ENCODE data around the gene CDR2L. TPM values are rescaled to one million over a fixed set of nuclear protein-coding genes. Genes with fewer than 3 reads are reported as not detected.

CDR2L gene
- total RNA-seq, 1 experiment from 2014 or later, result 39.4 TPM

- H3K4me3 Mint-ChIP-seq (ENCODE audit: low read depth, unreplicated experiment), result peak overlapping the region; percentile 72
- intact Hi-C loops (cut with micrococcal nuclease; ENCODE audit: unreplicated experiment), result no loop called here
- BruUV-seq (replicated peaks), result TSS peak; percentile 51
- H3K27me3 Mint-ChIP-seq (ENCODE audit: unreplicated experiment), result no peaks in the 10 kb centered on the region
- H3K4me1 Mint-ChIP-seq (ENCODE audit: low read depth, unreplicated experiment), result peaks cover 38% of the 10 kb centered on the region
- no peak for DNase-seq
- H3K27ac Mint-ChIP-seq (ENCODE audit: unreplicated experiment), result peak overlapping the region; percentile 76
- CTCF ChIA-PET, result interaction anchor here (0.7 to 4.2 kb wide), 6 partner anchors 9 to 776 kb away, joined by 3 to 26 read pairs (median 6); partner anchors contain the start of genes CDR2L and MRPL58
- peaks cover 47% of the 10 kb centered on the region for H3K36me3 Mint-ChIP-seq (ENCODE audit: insufficient read depth, unreplicated experiment)
- no peaks in the 10 kb centered on the region for H3K9me3 Mint-ChIP-seq (ENCODE audit: low read depth, unreplicated experiment)
- TF ChIP-seq CTCF (IDR thresholded peaks at IDR 0.05; ENCODE audit: unreplicated experiment), result no peak
These were observed 16.2 kb upstream of the CDR2L start for GRCh38 chr17:74971069-74971841.

GRCh38 chr17:74971842-74972106 is 15.7 kb upstream of the CDR2L start:
- BruUV-seq (replicated peaks), result no TSS peak
- H3K36me3 Mint-ChIP-seq (ENCODE audit: insufficient read depth, unreplicated experiment), result peaks cover 47% of the 10 kb centered on the region
- H3K4me3 Mint-ChIP-seq (ENCODE audit: low read depth, unreplicated experiment), result peak overlapping the region; percentile 72
- no peak for TF ChIP-seq CTCF (IDR thresholded peaks at IDR 0.05; ENCODE audit: unreplicated experiment)
- H3K27ac Mint-ChIP-seq (ENCODE audit: unreplicated experiment), result peak overlapping the region; percentile 76
- CTCF ChIA-PET, result interaction anchor here (0.6 to 4.2 kb wide), 7 partner anchors 10 to 775 kb away, joined by 3 to 26 read pairs (median 5); partner anchors contain the start of genes CDR2L and MRPL58
- H3K9me3 Mint-ChIP-seq (ENCODE audit: low read depth, unreplicated experiment), result no peaks in the 10 kb centered on the region
- no peaks in the 10 kb centered on the region for H3K27me3 Mint-ChIP-seq (ENCODE audit: unreplicated experiment)
- peaks cover 38% of the 10 kb centered on the region for H3K4me1 Mint-ChIP-seq (ENCODE audit: low read depth, unreplicated experiment)
- DNase-seq, result no peak
- intact Hi-C loops (cut with micrococcal nuclease; ENCODE audit: unreplicated experiment), result no loop called here

GRCh38 chr17:74972107-74972972 is 15.1 kb upstream of the CDR2L start, which contains the start of gene HID1:
Gene HID1 (minus strand): TSS chr17:74972759. CDS start chr17:74972656, 103 bp downstream.
- Mint-ChIP-seq H3K27ac (ENCODE audit: unreplicated experiment) (peak within 1 kb of the TSS; percentile 76), H3K9me3 (ENCODE audit: low read depth, unreplicated experiment) (no peaks in the 10 kb centered on the region), H3K4me1 (ENCODE audit: low read depth, unreplicated experiment) (peaks cover 38% of the 10 kb centered on the region), H3K27me3 (ENCODE audit: unreplicated experiment) (no peaks in the 10 kb centered on the region), H3K36me3 (ENCODE audit: insufficient read depth, unreplicated experiment) (peaks cover 47% of the 10 kb centered on the region), H3K4me3 (ENCODE audit: low read depth, unreplicated experiment) (peak within 1 kb of the TSS; percentile 72)
- CTCF ChIA-PET, result interaction anchor here (0.6 to 4.2 kb wide), 9 partner anchors 10 to 775 kb away, joined by 3 to 26 read pairs (median 5); partner anchors contain the start of genes CDR2L and MRPL58
- DNase-seq, result peak; percentile 86
- no TSS peak for BruUV-seq (replicated peaks)
- intact Hi-C loops (cut with micrococcal nuclease; ENCODE audit: unreplicated experiment), result no loop called here
- no peak for TF ChIP-seq CTCF (IDR thresholded peaks at IDR 0.05; ENCODE audit: unreplicated experiment)

- Mint-ChIP-seq H3K4me1 (ENCODE audit: low read depth, unreplicated experiment) (peaks cover 38% of the 10 kb centered on the region), H3K4me3 (ENCODE audit: low read depth, unreplicated experiment) (peak overlapping the region; percentile 72), H3K27me3 (ENCODE audit: unreplicated experiment) (no peaks in the 10 kb centered on the region), H3K9me3 (ENCODE audit: low read depth, unreplicated experiment) (no peaks in the 10 kb centered on the region), H3K36me3 (ENCODE audit: insufficient read depth, unreplicated experiment) (peaks cover 47% of the 10 kb centered on the region), H3K27ac (ENCODE audit: unreplicated experiment) (peak overlapping the region; percentile 76)
- DNase-seq, result no peak
- CTCF ChIA-PET, result interaction anchor here (0.6 to 4.2 kb wide), 6 partner anchors 10 to 67 kb away, joined by 3 to 26 read pairs (median 8); partner anchors contain the start of genes CDR2L and MRPL58
- TF ChIP-seq CTCF (IDR thresholded peaks at IDR 0.05; ENCODE audit: unreplicated experiment), result no peak
- intact Hi-C loops (cut with micrococcal nuclease; ENCODE audit: unreplicated experiment), result no loop called here
- no TSS peak for BruUV-seq (replicated peaks)
These were observed 14.5 kb upstream of the CDR2L start for GRCh38 chr17:74972973-74973328.
